GM18507 (cell line): ENCODE measurements around the gene IRGQ.

ENCODE experiments used
- DNase-seq: peaks from one replicate; pipeline ENCODE4 v3.0.0; 2011; ENCODE audit warnings: low read depth; ENCODE audit not compliant: insufficient read length; ENCODE audit errors: extremely low spot score
- FAIRE-seq: peaks from 2 replicates; lab custom pipeline; 2011; peaks lifted over from hg19 to GRCh38; lab: Jason Lieb, UNC

Gene IRGQ

DNA sequence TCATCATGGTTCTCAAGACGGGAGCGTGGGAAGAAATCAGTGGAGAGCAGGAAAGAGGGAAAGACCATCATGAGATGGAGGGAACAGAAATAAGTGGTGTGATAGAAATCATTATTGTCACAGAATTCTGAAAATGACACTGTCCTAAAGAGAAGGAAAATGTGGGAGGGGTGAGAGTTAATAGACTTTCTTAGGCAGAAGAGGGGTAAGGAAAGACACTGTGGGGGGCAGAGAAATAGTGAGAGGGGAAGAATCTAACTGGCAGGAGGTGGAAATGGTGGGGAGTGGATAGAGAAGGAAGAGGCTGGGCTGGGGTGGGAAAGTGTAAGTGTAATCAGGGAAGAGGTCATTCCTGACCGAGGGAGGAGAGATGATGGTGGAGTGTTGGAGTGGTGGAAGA is 17.1 kb downstream of the IRGQ start:
- DNase-seq: no peak
- FAIRE-seq: no peak

DNA sequence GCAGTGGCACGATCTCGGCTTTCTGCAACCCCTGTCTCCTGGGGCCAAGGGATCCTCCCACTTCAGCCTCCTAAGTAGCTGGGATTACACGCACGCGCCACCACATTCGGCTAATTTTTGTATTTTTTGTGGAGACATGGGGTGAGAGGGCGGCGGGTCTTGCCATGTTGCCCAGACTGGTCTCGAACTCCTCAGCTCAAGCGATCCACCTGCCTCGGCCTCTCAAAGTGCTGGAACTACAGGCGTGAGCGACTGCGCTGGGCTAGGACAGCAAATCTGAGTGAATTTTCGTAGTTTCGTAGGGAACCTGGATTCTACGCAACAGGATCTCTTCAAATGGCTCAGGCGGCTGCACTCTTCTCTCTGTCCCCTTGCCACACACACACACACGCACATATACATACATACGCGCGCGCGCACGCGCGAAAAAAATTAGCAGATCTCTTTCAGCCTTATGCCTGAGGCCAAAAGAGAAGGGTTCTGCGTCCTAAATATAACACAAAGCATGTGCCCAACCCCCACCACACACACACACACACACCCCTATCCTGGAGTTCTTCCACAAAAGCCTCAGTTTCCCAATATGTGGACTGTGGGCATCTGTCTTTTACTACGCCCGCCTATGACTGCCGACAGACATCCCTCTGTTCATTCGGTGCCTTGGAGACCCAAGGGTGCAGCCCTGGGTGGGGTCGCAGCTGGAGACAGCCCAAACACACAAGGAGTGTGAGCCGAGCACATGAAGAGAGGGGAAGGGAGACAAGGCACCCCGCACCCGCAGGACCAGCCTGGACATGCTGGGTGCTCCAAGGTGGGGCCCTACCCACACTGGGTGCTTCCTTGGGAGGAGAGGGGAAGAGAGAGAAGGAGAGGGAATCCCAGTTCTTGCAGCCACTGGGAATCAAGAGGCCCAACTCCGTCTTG is 19.7 kb downstream of the IRGQ start:
- FAIRE-seq: no peak
- no peak for DNase-seq

DNA sequence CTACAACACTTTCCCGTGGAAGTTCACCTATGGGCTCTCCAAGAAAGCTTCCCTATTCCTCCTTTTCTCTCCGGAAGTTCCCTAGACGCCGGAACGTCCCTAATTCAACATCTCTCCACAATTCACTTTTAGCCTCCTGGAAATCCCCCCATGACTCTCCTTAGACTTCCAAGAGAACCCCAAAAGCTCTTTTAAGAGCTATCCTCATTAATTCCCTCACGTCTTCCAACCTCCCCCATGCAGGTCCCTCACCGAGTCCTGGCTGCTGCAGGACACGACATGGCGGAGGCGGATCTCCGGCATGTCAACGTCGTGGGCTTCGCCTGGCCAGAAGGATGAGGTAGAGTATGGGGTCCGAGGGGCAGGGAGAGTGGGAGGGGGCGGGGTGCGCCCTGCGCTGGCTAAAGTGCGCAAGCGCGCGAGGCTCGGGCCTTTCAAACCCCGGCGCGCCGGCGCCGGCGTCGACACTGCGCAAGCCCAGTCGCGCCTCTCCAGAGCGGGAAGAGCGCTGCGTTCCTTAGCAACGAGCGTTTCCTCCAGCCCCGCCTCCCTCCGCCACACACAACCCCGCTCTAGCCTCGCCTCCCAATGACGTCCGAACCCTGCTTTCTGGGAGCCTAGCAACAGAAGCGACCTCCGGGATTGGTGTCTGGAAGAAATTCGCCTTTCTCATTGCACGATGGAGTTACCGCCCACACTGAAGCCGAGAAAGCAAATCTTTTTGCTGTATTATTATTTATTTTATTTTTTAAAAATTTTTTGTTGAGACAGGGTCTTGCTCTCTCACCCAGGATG is 20.6 kb downstream of the IRGQ start, which contains the start of the genes PINLYP and XRCC1:
Gene PINLYP (plus strand): TSS at position 646 of the 795 bp plus-strand sequence. CDS start 1,391 bp downstream, outside the sequence.
Gene XRCC1 (minus strand): TSS at position 372 of the 795 bp plus-strand sequence. CDS start 69 bp downstream, at position 303.
- DNase-seq (peak; percentile 96), FAIRE-seq (peak; percentile 100)

DNA sequence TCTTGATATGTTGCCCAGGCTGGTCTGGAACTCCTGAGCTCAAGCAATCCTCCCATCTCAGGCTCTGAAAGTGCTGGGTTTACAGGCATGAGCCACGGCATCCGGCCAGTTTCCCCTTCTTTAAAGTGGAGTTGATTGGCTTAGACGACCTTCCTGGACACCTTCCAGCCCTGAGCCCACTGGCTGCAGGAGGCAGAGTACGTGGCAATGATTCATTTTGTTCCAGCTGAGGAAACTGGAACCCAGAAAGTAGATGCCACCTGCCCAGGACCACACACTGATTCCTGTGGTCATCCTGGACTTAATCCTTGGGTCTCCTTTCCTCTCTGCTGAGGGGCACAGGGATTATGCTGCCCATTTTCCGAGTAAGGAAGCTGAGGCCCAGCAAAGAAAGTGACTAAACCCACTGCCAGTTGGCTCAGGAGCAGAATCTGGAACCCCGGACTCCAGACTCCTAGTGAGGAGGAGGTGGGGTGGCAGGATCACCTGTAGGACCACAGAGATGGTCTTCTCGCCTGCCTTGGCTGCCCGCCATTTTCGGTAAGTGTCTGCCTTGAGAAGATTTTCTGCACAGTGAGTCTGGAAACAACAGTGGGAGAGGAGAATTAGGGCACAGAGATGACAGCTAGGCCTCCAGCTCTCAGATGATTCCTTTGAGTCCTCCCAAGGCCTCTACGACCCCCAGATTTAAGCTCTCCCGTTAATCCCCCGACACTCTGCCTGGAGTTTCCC is 21.3 kb downstream of the IRGQ start:
- no peak for DNase-seq
- no peak for FAIRE-seq

DNA sequence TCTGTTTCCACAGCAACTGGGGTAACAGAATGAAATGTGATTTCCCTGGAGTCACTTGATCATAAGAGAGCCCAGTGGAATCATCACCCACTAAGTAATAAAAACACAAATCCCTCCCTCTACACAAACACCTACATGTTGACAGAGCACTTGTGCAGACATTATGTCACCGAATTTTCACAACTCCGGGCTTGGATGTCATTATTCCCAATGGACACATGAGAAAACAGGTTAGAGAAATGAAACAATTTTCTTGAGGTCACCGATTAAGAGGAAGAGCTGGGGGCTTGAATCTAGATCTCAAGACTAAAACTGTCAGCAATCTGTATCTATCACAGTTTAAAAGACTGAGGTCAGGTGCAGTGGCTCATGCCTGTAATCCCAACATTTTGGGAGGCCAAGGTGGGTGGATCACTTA is 23.8 kb downstream of the IRGQ start:
- DNase-seq: no peak
- FAIRE-seq: no peak

DNA sequence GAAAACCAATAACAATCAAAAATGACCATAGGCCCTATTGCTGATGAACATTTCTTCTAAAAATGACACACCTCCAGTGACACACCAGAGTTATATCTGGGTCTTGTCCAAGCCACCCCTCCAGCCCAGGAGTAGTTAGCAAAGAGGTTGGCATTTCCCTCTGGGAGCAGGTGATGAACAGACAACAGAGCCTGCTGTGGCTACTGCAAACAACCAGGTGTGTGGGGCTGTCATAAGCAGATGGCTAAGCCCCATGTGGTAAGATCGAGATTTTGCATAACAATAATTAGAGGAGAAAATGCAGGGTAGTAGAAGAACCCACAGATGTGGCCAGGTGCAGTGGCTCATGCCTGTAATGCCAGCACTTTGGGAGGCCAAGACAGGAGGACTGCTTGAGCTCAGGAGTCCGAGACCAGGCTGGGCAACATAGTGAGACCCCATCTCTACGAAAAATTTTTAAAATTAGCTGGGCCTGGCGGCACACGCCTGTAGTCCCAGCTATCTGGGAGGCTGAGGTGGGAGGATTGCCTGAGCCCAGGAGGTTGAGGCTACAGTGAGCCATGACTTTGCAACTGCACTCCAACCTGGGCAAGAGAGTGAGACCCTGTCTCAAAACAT is 25.7 kb downstream of the IRGQ start:
- no peak for DNase-seq
- FAIRE-seq: no peak

DNA sequence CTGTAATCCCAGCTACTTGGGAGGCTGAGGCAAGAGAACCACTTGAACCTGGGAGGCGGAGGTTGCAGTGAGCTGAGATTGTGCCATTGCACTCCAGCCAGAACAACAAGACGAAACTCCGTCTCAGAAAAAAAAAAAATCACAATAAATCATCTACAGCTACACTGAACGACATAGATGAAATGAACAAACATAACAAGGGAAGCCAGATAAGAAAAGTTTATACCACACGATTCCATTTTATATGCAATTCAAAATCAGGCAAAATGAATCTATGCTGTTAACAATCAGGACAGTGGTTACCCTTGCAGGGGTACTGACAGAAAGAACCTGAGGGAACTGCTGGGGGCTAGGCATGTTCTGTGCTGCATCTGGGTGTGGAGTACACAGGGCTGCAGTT is 26.3 kb downstream of the IRGQ start:
- no peak for DNase-seq
- no peak for FAIRE-seq

DNA sequence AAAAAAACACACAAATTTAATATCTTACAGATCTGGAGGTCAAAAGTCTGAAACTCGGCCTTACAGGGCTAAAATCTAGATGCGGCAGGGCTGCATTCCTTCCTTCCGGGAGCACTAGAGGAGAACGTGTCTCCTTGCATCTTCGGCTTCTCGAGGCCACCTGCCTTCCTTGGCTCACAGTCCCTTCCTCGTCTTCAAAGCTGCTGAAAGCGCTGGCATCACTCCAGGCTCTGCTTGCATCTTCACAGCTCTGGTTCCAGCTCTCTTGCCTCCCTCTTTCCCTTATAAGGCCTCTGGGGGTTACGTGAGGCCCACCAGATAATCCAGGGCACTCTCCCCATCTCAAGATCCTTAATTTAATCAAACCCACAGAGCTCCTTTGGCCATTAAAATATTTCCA is 31.1 kb downstream of the IRGQ start:
- DNase-seq (no peak), FAIRE-seq (no peak)

DNA sequence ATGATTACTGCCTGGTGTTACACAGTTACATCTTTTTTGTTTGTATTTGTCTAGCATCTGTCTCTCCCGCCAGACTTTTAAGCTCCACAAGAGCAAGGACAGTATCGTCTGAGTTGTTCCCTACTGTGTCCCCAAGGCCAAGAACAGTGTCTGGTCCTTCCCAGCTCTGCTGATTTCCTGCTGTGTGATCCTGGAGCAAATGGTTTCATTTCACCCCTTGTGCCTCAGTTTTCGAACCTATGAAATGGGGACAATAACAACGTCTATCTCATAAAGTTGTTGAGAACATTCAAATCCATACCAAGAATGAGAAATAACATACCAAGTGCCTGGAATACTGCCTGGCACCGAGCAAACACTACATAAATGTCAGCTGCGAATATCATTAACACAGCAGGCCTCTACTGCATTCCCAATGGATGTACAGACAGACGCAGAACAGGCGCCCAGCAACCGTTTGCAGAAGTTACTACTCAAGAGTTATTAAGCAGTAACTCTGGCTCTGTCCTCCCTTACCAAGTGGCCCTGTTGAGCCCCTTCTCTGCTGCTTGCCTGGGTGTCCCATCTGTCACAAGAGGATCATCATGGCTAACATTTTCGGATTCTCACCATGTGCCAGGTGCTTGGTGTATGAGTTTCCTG is 32.0 kb downstream of the IRGQ start:
- FAIRE-seq (no peak), DNase-seq (no peak)

DNA sequence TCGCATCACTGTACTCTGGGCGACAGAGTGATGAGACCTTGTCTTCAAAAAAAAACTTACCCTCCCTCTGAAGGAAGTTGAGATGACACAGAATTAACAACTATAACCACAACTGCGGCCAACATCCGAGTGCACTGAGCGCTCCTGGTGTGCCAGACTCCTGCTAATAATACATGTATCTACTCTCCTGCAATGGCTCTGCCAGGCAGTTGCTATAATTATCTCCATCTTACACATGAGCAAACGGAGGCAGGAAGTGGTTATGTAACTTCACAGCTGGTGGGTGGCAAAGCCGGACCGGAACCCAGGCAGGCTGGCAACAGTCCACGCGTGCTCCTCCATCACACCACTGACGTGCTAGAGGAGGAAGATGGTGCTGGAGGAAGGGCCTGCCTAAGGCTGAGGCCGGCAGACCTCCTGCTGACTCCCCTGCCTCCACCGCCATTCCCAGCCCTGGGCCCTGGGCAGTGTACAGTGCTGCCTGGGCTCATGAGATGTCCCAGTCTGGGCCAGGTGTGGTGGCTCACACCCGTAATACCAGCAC is 33.2 kb downstream of the IRGQ start:
- FAIRE-seq (peak; percentile 92), DNase-seq (peak; percentile 33)

DNA sequence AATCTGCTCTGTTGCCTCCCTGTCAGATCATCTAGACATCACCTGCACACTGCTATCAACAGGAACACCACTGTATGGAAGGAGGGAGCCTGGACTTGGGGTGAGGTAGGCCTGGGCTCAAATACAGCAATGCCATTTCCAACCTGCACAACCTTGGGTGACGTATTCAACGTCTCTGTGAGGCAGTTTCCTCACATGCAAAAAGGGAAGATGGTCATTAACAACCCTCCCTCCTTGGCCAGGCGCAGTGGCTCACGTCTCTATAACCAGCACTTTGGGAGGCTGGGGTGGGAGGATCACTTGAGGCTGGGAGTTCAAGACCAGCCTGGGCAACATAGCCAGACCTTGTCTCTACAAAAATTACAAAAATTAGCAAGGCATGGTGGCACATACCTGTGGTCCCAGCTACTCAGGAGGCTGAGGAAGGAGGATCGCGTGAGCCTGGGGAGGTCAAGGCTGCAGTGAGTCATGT is 33.7 kb downstream of the IRGQ start:
- FAIRE-seq: no peak
- no peak for DNase-seq

DNA sequence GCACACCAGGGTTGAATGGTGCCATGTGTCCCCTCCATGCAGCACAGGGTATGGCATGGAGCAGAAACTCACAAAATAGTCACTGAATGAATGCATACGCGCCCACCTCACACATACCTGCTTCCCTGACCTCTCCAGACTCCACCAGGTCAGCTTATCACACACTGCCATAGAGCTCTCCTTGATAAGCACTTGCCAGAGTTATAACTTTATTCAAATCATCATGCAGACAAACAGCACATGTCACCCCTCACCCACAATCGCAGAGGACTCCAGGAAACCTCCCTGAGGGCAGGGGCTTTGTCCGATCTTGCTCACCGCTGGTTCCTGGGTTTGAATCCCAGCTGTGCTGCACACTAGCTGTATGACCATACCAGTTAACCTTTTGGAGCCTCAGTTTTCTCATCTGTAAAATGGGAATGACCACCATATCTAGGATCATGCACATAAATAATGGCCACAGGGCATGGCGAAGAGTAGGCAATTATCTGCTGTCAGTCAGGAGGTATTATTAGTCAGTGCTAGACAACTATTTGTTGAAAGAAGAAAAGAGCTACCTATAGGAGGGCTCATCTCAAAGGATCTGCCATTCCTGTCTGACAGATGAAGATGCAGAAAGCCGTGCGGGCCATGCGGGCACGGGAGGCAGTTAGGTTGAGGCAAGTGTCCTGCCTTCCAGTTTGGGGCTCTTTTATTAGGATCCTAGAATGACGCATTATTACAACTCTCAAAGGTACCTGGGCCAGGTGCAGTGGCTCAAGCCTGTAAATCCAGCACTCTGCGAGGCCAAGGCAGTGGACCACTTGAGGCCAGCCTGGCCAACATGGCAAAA is 34.6 kb downstream of the IRGQ start:
- FAIRE-seq (no peak), DNase-seq (no peak)

DNA sequence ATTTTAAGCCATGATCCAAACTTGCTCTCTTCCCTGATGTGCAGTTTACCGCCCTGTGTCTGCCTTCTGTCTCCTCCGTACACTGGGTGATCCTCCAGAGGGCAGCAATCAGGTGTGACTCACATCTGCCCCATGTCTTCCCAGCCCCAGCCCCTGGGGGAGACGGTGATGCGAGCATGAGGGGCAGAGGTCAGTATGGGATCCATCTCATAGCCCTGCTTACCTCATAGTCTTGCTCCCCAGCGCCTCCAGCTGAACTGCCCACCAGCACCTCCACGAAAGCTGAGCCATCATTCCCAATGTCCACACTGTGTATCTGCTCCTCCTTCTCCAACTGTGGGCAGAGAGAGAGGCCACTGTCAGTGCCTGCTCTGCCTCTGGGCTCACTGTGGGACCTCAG is 35.2 kb downstream of the IRGQ start:
- no peak for FAIRE-seq
- DNase-seq: no peak

DNA sequence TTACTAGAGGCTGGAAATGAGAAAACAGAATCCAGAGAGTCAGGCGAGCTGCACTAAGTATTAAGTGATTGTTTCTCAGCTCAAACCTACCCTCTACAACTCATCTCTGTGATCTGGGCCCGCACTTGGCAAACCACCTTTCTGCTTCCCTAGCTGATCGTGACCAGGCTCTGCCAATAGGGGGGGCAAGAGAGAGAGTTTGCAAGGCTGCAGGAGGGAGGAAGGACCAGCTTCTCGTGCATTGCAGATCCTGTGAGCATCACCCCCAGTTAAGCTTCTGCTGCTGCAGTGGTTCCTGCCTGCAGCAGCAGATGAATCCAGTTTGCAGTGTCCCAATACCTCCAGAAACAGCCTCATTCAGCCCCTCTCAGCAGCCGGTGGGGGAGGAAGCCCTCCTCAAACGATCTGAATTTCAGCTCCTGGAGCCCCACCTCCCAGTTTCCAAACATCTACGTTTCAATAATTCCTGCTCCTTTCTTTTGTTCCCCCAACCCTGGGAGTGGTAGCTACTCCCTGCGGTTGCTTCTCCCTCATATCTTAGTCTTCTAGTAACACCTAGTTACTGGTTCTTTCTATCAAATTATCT is 40.7 kb downstream of the IRGQ start:
- DNase-seq (peak; percentile 49), FAIRE-seq (peak; percentile 93)

DNA sequence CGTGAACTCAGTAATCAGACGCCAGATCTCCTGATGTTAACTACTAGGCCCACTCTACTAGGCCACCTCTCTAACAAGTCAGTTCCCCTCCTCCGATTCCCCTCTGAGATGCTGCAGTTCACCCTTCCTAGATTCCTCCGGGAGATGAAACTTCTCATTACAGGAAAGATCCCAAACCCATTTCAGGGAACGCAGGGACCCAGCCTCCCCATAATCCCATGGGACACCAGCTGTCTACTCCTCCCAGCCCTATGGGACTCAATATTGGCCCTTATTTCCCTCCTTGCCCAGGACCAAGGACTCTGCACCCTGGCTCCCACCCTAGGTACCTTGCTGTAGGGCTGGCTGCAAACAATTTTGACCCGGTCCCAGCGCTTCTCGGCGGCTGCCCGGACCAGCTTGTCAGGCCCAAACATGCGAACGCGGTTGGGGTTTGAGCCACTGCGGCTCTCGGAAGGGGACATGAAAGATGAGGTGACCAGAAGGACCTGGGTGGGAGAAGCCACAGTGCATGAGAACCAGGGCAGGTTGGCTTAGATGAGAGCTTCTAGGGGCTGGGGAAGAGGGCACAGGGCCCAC is 41.5 kb downstream of the IRGQ start:
- DNase-seq: no peak
- FAIRE-seq: no peak

DNA sequence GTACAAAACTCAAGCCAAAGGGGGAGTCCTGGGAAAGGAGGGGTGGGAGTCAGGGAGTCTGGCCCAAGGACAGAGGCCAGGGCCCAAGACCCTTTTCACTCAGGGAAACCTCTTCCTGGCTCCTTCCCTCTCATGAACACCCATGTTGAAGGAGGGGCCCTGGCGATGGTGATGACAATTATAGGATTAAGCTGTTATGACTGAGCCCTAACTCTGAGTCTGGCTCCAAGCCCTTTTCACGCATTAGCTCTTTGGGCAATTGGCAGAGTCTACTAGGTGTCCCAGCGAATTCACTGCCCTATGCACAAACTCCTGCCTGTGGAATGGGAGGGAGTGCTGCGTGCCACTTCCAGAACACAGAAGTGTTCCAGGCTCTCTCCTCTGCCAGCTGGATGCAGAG is 42.3 kb downstream of the IRGQ start:
- FAIRE-seq: no peak
- no peak for DNase-seq

DNA sequence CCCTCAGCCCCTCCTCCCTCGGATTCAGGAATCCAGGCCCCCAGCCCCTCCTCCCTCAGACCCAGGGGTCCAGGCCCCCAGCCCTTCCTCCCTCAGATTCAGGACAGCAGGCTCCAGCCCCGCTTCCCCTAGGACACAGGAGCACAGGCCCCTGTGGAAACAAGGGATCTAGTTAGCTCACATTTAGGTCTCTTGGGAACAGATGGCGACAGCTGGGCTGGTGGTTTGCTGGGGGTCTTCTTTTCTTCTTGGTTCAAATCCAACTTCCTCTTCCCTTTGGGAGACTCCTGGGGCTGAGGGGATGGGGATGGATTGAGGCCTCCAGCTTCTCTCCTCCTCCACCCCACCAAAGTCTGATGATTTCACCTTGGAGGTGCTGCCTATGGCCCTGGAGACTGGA is 43.3 kb downstream of the IRGQ start:
- DNase-seq (no peak), FAIRE-seq (no peak)
